ENCODE measurements around the gene DTX1.
"Not testable (repeated sequence)": the region's sequence is repeated elsewhere in the genome, so short reads cannot be mapped to it uniquely, and the experiment has no call there.

DNA sequence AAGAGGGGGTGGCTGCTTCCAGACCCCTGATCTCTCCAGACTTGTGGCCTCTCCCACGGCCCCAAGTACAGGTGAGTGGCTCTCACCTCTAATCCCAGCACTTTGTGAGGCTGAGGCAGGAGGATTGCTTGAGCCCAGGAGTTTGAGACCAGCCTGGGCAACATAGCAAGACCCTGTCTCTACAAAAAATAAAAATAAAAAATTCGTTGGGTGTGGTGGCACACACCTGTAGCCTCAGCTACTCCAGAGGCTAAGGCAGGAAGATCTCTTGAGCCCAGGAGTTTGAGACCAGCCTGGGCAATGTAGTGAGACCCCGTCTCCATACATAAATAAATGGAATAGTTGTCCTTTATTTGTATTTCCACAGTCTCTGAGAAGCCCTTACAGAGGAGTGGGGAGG lies 85.2 kb downstream of the DTX1 start:
- not testable (repeated sequence) for TF ChIP-seq ZNF621 (tag by site-specific recombination; IDR thresholded peaks at IDR 0.05); ZNF133 (tag by site-specific recombination; IDR thresholded peaks at IDR 0.05); ZNF423 (tag by site-specific recombination; IDR thresholded peaks at IDR 0.05); ZNF654 (tag by site-specific recombination; IDR thresholded peaks at IDR 0.05; ENCODE audit: low read depth); ZIC2 (tag by site-specific recombination; IDR thresholded peaks at IDR 0.05); KLF16 (tag by site-specific recombination; IDR thresholded peaks at IDR 0.05); ZNF561 (tag by site-specific recombination; IDR thresholded peaks at IDR 0.05; ENCODE audit: borderline replicate concordance)
- TF ChIP-seq, protein P1, sequence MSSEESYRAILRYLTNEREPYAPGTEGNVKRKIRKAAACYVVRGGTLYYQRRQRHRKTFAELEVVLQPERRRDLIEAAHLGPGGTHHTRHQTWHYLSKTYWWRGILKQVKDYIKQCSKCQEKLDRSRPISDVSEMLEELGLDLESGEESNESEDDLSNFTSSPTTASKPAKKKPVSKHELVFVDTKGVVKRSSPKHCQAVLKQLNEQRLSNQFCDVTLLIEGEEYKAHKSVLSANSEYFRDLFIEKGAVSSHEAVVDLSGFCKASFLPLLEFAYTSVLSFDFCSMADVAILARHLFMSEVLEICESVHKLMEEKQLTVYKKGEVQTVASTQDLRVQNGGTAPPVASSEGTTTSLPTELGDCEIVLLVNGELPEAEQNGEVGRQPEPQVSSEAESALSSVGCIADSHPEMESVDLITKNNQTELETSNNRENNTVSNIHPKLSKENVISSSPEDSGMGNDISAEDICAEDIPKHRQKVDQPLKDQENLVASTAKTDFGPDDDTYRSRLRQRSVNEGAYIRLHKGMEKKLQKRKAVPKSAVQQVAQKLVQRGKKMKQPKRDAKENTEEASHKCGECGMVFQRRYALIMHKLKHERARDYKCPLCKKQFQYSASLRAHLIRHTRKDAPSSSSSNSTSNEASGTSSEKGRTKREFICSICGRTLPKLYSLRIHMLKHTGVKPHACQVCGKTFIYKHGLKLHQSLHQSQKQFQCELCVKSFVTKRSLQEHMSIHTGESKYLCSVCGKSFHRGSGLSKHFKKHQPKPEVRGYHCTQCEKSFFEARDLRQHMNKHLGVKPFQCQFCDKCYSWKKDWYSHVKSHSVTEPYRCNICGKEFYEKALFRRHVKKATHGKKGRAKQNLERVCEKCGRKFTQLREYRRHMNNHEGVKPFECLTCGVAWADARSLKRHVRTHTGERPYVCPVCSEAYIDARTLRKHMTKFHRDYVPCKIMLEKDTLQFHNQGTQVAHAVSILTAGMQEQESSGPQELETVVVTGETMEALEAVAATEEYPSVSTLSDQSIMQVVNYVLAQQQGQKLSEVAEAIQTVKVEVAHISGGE (tag by site-specific recombination; conservative IDR thresholded peaks at IDR 0.05; ENCODE audit: low read depth) = not testable (repeated sequence)
- TF ChIP-seq, protein P2, sequence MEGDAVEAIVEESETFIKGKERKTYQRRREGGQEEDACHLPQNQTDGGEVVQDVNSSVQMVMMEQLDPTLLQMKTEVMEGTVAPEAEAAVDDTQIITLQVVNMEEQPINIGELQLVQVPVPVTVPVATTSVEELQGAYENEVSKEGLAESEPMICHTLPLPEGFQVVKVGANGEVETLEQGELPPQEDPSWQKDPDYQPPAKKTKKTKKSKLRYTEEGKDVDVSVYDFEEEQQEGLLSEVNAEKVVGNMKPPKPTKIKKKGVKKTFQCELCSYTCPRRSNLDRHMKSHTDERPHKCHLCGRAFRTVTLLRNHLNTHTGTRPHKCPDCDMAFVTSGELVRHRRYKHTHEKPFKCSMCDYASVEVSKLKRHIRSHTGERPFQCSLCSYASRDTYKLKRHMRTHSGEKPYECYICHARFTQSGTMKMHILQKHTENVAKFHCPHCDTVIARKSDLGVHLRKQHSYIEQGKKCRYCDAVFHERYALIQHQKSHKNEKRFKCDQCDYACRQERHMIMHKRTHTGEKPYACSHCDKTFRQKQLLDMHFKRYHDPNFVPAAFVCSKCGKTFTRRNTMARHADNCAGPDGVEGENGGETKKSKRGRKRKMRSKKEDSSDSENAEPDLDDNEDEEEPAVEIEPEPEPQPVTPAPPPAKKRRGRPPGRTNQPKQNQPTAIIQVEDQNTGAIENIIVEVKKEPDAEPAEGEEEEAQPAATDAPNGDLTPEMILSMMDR (tag by site-specific recombination; IDR thresholded peaks at IDR 0.05) = not testable (repeated sequence)
- TF ChIP-seq, protein P3, sequence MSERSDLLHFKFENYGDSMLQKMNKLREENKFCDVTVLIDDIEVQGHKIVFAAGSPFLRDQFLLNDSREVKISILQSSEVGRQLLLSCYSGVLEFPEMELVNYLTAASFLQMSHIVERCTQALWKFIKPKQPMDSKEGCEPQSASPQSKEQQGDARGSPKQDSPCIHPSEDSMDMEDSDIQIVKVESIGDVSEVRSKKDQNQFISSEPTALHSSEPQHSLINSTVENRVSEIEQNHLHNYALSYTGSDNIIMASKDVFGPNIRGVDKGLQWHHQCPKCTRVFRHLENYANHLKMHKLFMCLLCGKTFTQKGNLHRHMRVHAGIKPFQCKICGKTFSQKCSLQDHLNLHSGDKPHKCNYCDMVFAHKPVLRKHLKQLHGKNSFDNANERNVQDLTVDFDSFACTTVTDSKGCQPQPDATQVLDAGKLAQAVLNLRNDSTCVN (tag by site-specific recombination; optimal IDR thresholded peaks at IDR 0.05) = not testable (repeated sequence)

Measured in HEK293 (cell line).